GM12874 (cell line): ENCODE data around the gene ANKRD10.
A peak's percentile ranks its signal among the peaks of the same experiment; 100 is the strongest.

Experiments
- CTCF ChIP-seq: IDR thresholded peaks from 2 replicates; pipeline ENCODE4 v1.5.1; 2011; ENCODE audit warnings: low read depth, mild to moderate bottlenecking, control low read depth, low read length, moderate library complexity; ENCODE audit not compliant: insufficient read depth

The ANKRD10 gene

GRCh38 chr13:110915057-110915873 is at the start of gene ANKRD10:
TSS of gene ANKRD10 (minus strand) at chr13:110915069. CDS start at chr13:110914934, 135 bp downstream.
- TF ChIP-seq CTCF, result peak; percentile 87

- no peak for TF ChIP-seq CTCF
Measured at GRCh38 chr13:110964229-110965037, 49.6 kb upstream of the ANKRD10 start.

GRCh38 chr13:110963554-110963970 is 48.7 kb upstream of the ANKRD10 start:
- no peak for TF ChIP-seq CTCF

GRCh38 chr13:110961959-110962358 is 47.1 kb upstream of the ANKRD10 start:
- TF ChIP-seq CTCF, result no peak

- no peak for TF ChIP-seq CTCF
Measured at GRCh38 chr13:110960204-110960603, 45.3 kb upstream of the ANKRD10 start.

- TF ChIP-seq CTCF, result no peak
Measured at GRCh38 chr13:110957931-110958330, 43.1 kb upstream of the ANKRD10 start.

GRCh38 chr13:110957181-110957884 is 42.5 kb upstream of the ANKRD10 start:
- TF ChIP-seq CTCF, result no peak
